GM23338 (cell line): ENCODE results near the gene FYB2. TPM values are rescaled to one million over a fixed set of nuclear protein-coding genes. Genes with fewer than 3 reads are reported as not detected.

Experiments
- ATAC-seq: fragments of 200-7000 bp; cut with Tn5 transposase; 3 replicates; pipeline ENCODE4 v1.9.1; 2020
- DNase-seq: peaks from one replicate; pipeline ENCODE4 v3.0.0-alpha.2; 2015; ENCODE audit warnings: low spot score
- H2AFZ ChIP-seq: fragments of 200-600 bp; sonication (generic); 2 replicates; pipeline ENCODE4 v1.8.0; 2016; ENCODE audit warnings: antibody characterized with exemption, mild to moderate bottlenecking, moderate library complexity
- H3F3A ChIP-seq: fragments of 200-600 bp; sonication (generic); replicated peaks from 2 replicates; pipeline ENCODE4 v1.8.0; 2017; ENCODE audit warnings: antibody characterized with exemption, mixed run types, low read depth
- H3K27ac ChIP-seq: fragments of 200-600 bp; sonication (generic); 2 replicates; pipeline ENCODE4 v1.6.1; 2016; ENCODE audit warnings: low read depth
- H3K27me3 ChIP-seq: fragments of 200-600 bp; sonication (generic); 2 replicates; pipeline ENCODE4 v1.8.0; 2016; ENCODE audit warnings: mild to moderate bottlenecking, mixed run types, moderate library complexity; ENCODE audit not compliant: insufficient read depth
- H3K36me3 ChIP-seq: fragments of 200-600 bp; sonication (generic); 2 replicates; pipeline ENCODE4 v1.8.0; 2016; ENCODE audit warnings: mild to moderate bottlenecking; ENCODE audit not compliant: insufficient read depth
- H3K4me1 ChIP-seq: fragments of 200-600 bp; sonication (generic); 2 replicates; pipeline ENCODE4 v1.8.0; 2016; ENCODE audit warnings: mild to moderate bottlenecking, moderate library complexity; ENCODE audit not compliant: insufficient read depth
- H3K4me2 ChIP-seq: fragments of 200-600 bp; sonication (generic); 2 replicates; pipeline ENCODE4 v1.7.1; 2017; ENCODE audit warnings: mixed run types
- H3K4me3 ChIP-seq: fragments of 200-600 bp; sonication (generic); 2 replicates; pipeline ENCODE4 v1.6.1; 2016; ENCODE audit warnings: mixed run types
- H3K79me2 ChIP-seq: fragments of 200-600 bp; sonication (generic); replicated peaks from 2 replicates; pipeline ENCODE4 v1.8.0; 2017; ENCODE audit warnings: mild to moderate bottlenecking; ENCODE audit not compliant: insufficient read depth
- H3K9me2 ChIP-seq: fragments of 200-600 bp; sonication (generic); 2 replicates; pipeline ENCODE4 v1.8.0; 2017; ENCODE audit not compliant: insufficient read depth
- H4K20me1 ChIP-seq: fragments of 200-600 bp; sonication (generic); replicated peaks from 2 replicates; pipeline ENCODE4 v1.8.0; 2017; ENCODE audit warnings: mild to moderate bottlenecking; ENCODE audit not compliant: insufficient read depth
- H3K27ac Mint-ChIP-seq: 2 replicates; pipeline ENCODE4 v1.8.0; 2020; ENCODE audit warnings: inconsistent platforms, mild to moderate bottlenecking, moderate library complexity, mixed read lengths
- H3K27me3 Mint-ChIP-seq: 3 replicates; pipeline ENCODE4 v1.8.0; 2022; ENCODE audit warnings: low read depth, mild to moderate bottlenecking, moderate library complexity, mixed read lengths, inconsistent platforms; ENCODE audit not compliant: insufficient read depth, poor library complexity
- H3K36me3 Mint-ChIP-seq: 3 replicates; pipeline ENCODE4 v1.8.0; 2021; ENCODE audit warnings: low read depth, mild to moderate bottlenecking, inconsistent platforms, moderate library complexity, mixed read lengths
- H3K4me1 Mint-ChIP-seq: 3 replicates; pipeline ENCODE4 v1.8.0; 2020; ENCODE audit warnings: mild to moderate bottlenecking, inconsistent platforms, mixed read lengths
- H3K4me3 Mint-ChIP-seq: 3 replicates; pipeline ENCODE4 v1.8.0; 2021; ENCODE audit warnings: moderate library complexity, mild to moderate bottlenecking, inconsistent platforms, mixed read lengths
- H3K9me3 Mint-ChIP-seq: 3 replicates; pipeline ENCODE4 v1.8.0; 2020; ENCODE audit warnings: moderate library complexity, mild to moderate bottlenecking, inconsistent platforms, mixed read lengths
- CREB1 ChIP-seq: fragments of 250-450 bp; sonication (Bioruptor Pico); IDR thresholded peaks from 2 replicates; pipeline ENCODE4 v1.5.0; 2020; ENCODE audit warnings: low read depth, mild to moderate bottlenecking, moderate library complexity
- EZH2 ChIP-seq: fragments of 200-600 bp; sonication (generic); IDR thresholded peaks from one replicate; pipeline ENCODE4 v1.8.0; 2017; ENCODE audit warnings: antibody characterized with exemption, mild to moderate bottlenecking, low read depth; ENCODE audit not compliant: unreplicated experiment
- EZH2phosphoT487 ChIP-seq: fragments of 200-600 bp; sonication (generic); IDR thresholded peaks from one replicate; pipeline ENCODE4 v1.8.1; 2018; ENCODE audit warnings: antibody characterized with exemption; ENCODE audit not compliant: unreplicated experiment
- JUNB ChIP-seq: IDR thresholded peaks from one replicate; pipeline ENCODE4 v1.6.1; 2016; ENCODE audit warnings: antibody characterized with exemption; ENCODE audit not compliant: unreplicated experiment
- NANOG ChIP-seq: IDR thresholded peaks from 2 replicates; pipeline ENCODE4 v1.6.1; 2016; ENCODE audit warnings: antibody characterized with exemption, borderline replicate concordance
- POLR2AphosphoS5 ChIP-seq: IDR thresholded peaks from 2 replicates; pipeline ENCODE4 v1.6.1; 2016; ENCODE audit warnings: antibody characterized with exemption, low read depth
- ZNF114 ChIP-seq: fragments of 250-450 bp; sonication (Bioruptor Pico); IDR thresholded peaks from 2 replicates; pipeline ENCODE4 v1.5.0; 2020; ENCODE audit warnings: mild to moderate bottlenecking, moderate library complexity
- ZNF331 ChIP-seq: fragments of 250-450 bp; sonication (Bioruptor Pico); IDR thresholded peaks from 2 replicates; pipeline ENCODE4 v1.5.0; 2020; ENCODE audit warnings: low read depth, mild to moderate bottlenecking, moderate library complexity
- polyA plus RNA-seq: library from polyadenylated mRNA; unstranded; fragments of >200 nt; fragmentation: Nextera tagmentation; extraction: Ambion mirVana; gene quantifications from 2 replicates; pipeline ENCODE4 v1.2.1, GENCODE V29; 2016
- total RNA-seq: library from RNA; depleted of rRNA; stranded (reverse); fragments of >200 nt; shearing (Covaris generic); gene quantifications from 2 replicates; pipeline ENCODE4 v1.2.3, GENCODE V29; 2014
- TF ChIP-seq, protein P1 (sequence below): fragments of 250-450 bp; sonication (Bioruptor Pico); IDR thresholded peaks from 2 replicates; pipeline ENCODE4 v1.5.0; 2020; ENCODE audit warnings: mild to moderate bottlenecking, moderate library complexity
- TF ChIP-seq, protein P2 (sequence below): IDR thresholded peaks from 2 replicates; pipeline ENCODE4 v1.6.1; 2016; ENCODE audit warnings: antibody characterized with exemption
- TF ChIP-seq, protein P3 (sequence below), 2 experiments: fragments of 200-600 bp in 1 of 2; sonication (generic) in 1 of 2; conservative IDR thresholded peaks; 2 replicates each; pipeline versions ENCODE4 v1.5.1 to v1.6.1; 2016 to 2017; ENCODE audit warnings: antibody characterized with exemption in 2 of 2, low read depth in 2 of 2, mild to moderate bottlenecking in 2 of 2, moderate library complexity in 1 of 2

Gene FYB2
- total and polyA plus RNA-seq, 2 experiments from 2014 or later, result 0.39 TPM; not detected in 1

DNA sequence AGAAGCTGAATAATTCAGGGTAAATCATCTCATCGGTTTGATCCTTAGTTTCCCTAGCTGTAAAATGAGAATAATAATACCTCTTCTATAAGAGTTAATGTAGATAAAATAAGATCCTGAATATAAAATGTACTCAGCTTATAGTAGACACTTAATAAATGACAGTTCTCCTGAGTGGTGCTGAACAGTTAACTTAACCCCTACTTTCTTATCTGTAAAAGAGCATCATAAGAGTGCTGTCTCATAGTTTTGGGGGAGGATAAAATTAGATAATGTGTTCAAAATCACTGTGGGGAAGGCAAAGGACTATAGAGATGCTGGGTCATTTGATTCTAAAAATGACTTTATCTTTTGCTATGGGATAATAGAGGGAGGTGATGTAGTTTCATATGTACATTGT is 36.0 kb upstream of the FYB2 start (continued):
- TF ChIP-seq, protein P1, sequence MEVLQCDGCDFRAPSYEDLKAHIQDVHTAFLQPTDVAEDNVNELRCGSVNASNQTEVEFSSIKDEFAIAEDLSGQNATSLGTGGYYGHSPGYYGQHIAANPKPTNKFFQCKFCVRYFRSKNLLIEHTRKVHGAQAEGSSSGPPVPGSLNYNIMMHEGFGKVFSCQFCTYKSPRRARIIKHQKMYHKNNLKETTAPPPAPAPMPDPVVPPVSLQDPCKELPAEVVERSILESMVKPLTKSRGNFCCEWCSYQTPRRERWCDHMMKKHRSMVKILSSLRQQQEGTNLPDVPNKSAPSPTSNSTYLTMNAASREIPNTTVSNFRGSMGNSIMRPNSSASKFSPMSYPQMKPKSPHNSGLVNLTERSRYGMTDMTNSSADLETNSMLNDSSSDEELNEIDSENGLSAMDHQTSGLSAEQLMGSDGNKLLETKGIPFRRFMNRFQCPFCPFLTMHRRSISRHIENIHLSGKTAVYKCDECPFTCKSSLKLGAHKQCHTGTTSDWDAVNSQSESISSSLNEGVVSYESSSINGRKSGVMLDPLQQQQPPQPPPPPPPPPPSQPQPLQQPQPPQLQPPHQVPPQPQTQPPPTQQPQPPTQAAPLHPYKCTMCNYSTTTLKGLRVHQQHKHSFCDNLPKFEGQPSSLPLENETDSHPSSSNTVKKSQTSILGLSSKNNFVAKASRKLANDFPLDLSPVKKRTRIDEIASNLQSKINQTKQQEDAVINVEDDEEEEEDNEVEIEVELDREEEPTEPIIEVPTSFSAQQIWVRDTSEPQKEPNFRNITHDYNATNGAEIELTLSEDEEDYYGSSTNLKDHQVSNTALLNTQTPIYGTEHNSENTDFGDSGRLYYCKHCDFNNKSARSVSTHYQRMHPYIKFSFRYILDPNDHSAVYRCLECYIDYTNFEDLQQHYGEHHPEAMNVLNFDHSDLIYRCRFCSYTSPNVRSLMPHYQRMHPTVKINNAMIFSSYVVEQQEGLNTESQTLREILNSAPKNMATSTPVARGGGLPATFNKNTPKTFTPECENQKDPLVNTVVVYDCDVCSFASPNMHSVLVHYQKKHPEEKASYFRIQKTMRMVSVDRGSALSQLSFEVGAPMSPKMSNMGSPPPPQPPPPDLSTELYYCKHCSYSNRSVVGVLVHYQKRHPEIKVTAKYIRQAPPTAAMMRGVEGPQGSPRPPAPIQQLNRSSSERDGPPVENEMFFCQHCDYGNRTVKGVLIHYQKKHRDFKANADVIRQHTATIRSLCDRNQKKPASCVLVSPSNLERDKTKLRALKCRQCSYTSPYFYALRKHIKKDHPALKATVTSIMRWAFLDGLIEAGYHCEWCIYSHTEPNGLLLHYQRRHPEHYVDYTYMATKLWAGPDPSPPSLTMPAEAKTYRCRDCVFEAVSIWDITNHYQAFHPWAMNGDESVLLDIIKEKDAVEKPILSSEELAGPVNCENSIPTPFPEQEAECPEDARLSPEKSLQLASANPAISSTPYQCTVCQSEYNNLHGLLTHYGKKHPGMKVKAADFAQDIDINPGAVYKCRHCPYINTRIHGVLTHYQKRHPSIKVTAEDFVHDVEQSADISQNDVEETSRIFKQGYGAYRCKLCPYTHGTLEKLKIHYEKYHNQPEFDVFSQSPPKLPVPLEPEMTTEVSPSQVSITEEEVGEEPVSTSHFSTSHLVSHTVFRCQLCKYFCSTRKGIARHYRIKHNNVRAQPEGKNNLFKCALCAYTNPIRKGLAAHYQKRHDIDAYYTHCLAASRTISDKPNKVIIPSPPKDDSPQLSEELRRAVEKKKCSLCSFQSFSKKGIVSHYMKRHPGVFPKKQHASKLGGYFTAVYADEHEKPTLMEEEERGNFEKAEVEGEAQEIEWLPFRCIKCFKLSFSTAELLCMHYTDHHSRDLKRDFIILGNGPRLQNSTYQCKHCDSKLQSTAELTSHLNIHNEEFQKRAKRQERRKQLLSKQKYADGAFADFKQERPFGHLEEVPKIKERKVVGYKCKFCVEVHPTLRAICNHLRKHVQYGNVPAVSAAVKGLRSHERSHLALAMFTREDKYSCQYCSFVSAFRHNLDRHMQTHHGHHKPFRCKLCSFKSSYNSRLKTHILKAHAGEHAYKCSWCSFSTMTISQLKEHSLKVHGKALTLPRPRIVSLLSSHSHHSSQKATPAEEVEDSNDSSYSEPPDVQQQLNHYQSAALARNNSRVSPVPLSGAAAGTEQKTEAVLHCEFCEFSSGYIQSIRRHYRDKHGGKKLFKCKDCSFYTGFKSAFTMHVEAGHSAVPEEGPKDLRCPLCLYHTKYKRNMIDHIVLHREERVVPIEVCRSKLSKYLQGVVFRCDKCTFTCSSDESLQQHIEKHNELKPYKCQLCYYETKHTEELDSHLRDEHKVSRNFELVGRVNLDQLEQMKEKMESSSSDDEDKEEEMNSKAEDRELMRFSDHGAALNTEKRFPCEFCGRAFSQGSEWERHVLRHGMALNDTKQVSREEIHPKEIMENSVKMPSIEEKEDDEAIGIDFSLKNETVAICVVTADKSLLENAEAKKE (CRISPR knock-in tag), result no peak
- TF ChIP-seq, protein P2, sequence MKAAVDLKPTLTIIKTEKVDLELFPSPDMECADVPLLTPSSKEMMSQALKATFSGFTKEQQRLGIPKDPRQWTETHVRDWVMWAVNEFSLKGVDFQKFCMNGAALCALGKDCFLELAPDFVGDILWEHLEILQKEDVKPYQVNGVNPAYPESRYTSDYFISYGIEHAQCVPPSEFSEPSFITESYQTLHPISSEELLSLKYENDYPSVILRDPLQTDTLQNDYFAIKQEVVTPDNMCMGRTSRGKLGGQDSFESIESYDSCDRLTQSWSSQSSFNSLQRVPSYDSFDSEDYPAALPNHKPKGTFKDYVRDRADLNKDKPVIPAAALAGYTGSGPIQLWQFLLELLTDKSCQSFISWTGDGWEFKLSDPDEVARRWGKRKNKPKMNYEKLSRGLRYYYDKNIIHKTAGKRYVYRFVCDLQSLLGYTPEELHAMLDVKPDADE, result no peak
- TF ChIP-seq CREB1 (CRISPR knock-in tag) (no peak), ZNF331 (no peak)

DNA sequence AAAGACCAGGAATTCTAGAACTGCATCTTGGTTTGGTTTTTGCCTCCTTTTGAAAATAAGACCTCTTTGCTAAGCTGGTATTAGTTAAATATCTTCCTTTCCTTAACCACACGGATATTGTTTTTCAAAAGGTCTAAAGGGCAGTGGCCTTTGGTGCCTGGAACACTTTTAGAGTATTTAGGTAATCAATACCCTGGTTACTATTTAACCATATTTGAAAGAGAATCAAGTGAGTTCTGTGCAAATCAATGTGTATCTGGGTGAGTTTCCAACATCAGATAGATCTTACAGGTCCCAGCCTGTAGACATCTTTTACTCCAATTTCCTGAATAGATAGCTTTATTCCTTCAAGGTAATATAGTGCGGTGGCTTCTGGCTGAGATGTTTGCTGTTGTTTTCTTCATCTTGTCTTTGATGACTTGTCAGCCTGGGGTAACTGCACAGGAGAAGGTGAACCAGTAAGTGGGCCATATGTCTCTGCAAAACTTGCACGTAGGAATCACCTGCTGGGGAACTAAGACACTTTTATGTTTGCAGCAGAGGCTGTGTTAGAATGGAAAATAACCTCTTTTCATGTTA is 35.4 kb upstream of the FYB2 start, which contains the start of gene C8A:
Gene C8A, plus strand, starts transcription at position 277 of the 579 bp plus-strand sequence. Its CDS starts 105 bp downstream, at position 382.
- no peaks in the 10 kb centered on the region for H3K36me3 Mint-ChIP-seq
- Histone ChIP-seq H3K9me2 (peaks cover 2% of the 10 kb centered on the region), H3K27ac (no peak within 1 kb of the TSS), H3K27me3 (no peaks in the 10 kb centered on the region), H3K4me3 (no peak within 1 kb of the TSS), H3K4me1 (peaks cover 13% of the 10 kb centered on the region), H3K4me2 (no peak within 1 kb of the TSS), H3F3A (no peaks in the 10 kb centered on the region), H4K20me1 (no peaks in the 10 kb centered on the region), H3K79me2 (no peaks in the 10 kb centered on the region), H3K36me3 (no peaks in the 10 kb centered on the region), H2AFZ (no peak within 1 kb of the TSS)
- ATAC-seq (no peak), DNase-seq (no peak)
- peaks cover 8% of the 10 kb centered on the region for H3K4me1 Mint-ChIP-seq
- no peaks in the 10 kb centered on the region for H3K27me3 Mint-ChIP-seq
- H3K9me3 Mint-ChIP-seq, result no peaks in the 10 kb centered on the region
- 0 out of 2 replicates have a peak within 1 kb of the TSS, but pooled peaks have one; percentile 17 for H3K27ac Mint-ChIP-seq
- no peak within 1 kb of the TSS for H3K4me3 Mint-ChIP-seq
- TF ChIP-seq, protein P3, sequence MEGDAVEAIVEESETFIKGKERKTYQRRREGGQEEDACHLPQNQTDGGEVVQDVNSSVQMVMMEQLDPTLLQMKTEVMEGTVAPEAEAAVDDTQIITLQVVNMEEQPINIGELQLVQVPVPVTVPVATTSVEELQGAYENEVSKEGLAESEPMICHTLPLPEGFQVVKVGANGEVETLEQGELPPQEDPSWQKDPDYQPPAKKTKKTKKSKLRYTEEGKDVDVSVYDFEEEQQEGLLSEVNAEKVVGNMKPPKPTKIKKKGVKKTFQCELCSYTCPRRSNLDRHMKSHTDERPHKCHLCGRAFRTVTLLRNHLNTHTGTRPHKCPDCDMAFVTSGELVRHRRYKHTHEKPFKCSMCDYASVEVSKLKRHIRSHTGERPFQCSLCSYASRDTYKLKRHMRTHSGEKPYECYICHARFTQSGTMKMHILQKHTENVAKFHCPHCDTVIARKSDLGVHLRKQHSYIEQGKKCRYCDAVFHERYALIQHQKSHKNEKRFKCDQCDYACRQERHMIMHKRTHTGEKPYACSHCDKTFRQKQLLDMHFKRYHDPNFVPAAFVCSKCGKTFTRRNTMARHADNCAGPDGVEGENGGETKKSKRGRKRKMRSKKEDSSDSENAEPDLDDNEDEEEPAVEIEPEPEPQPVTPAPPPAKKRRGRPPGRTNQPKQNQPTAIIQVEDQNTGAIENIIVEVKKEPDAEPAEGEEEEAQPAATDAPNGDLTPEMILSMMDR (conservative IDR thresholded peaks at IDR 0.05; ENCODE audit: low read depth in 2 of 2), result no peak
- no peak for TF ChIP-seq NANOG
- TF ChIP-seq ZNF331, result no peak
- no peak for TF ChIP-seq EZH2
- no peak for TF ChIP-seq EZH2phosphoT487
- TF ChIP-seq CREB1 (CRISPR knock-in tag), result no peak
- no peak for TF ChIP-seq POLR2AphosphoS5
- TF ChIP-seq JUNB, result no peak
- TF ChIP-seq ZNF114 (CRISPR knock-in tag), result no peak
